Measurements from ENCODE around the gene OVOL3.
"Not testable (repeated sequence)": the region's sequence is repeated elsewhere in the genome, so short reads cannot be mapped to it uniquely, and the experiment has no call there.

The OVOL3 gene

DNA sequence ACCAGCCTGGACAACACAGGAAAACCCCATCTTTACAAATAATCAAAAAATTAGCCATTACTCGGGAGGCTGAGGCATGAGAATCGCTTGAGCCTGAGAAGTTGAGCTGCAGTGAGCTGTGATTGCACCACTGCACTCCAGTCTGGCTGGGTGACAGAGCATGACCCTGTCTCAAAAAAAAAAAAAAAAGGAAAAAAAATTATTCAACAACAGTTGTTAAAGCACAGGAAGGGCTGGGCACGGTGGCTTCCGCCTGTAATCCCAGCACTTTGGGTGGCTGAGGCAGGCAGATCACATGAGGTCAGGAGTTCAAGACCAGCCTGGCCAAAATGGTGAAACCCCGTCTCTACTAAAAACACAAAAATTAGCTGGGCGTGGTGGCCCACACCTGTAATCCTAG, 20.3 kb downstream of the OVOL3 start:
- FAIRE-seq; DNase-seq (ENCODE audit: low spot score): not testable (repeated sequence)

- DNase-seq (ENCODE audit: low spot score); FAIRE-seq: not testable (repeated sequence)
Measured at GRCh38 chr19:36134867-36135266, 23.9 kb downstream of the OVOL3 start.

DNA sequence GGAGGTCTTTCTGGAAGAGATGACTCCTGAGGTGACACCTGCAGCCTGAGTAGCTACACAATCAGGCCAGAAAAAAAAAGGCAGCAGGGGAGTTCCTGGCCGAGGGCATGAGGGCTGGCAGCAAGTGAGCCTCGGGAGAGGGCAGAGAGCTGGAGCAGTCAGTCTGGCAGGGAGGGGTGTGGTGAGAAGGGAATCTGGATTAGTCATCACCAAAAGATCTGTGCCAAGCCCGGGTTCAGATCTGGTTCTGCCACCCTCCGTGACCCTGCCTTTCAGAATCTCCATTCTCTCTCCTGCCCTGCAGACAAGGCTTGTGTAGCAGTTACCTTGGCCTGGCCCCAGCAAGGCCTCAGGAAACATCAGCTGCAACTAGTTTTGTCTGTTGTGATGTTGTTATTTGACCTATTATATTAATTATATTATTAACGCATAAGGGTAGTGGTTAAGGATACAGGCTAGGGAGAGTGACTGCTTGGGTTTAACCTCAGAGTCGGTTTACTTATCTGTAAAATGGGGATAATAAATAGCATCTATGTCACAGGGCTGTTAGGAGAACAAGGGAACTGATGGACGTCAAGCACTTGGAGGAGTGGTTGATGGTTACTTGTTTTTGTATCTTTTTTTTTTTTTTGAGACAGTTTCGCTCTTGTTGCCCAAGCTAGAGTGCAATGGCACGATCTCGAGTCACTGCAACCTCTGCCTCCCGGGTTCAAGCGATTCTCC, 26.2 kb downstream of the OVOL3 start:
- FAIRE-seq (no peak), DNase-seq (ENCODE audit: low spot score) (peak; percentile 85)

DNA sequence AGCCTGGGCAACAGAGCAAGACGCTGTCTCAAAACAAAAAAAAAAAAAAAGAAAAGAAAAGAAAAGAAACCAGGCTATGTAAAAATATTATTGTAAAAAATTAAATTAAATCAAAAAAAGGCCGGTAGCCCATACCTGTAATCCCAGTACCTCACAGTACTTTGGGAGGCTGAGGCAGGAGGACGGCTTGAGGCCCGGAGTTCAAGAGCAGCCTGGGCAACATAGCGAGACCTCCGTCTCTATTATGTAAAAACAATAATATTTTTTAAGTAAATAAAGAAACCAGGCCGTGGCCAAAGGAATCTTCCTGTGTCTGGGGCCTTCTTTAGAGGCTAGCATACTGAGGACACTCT, 28.2 kb downstream of the OVOL3 start:
- no peak for FAIRE-seq
- DNase-seq (ENCODE audit: low spot score): no peak

GRCh38 chr19:36139473-36140303, 28.7 kb downstream of the OVOL3 start, which contains the start of gene CAPNS1:
Gene CAPNS1 (plus strand): TSS chr19:36140066. CDS start chr19:36141012, 946 bp downstream.
- FAIRE-seq (peak; percentile 73), DNase-seq (ENCODE audit: low spot score) (peak; percentile 97)

GRCh38 chr19:36140304-36141038, 29.5 kb downstream of the OVOL3 start:
- DNase-seq (ENCODE audit: low spot score): peak; percentile 70
- FAIRE-seq: no peak

- DNase-seq (ENCODE audit: low spot score) (peak; percentile 88), FAIRE-seq (no peak)
Measured at GRCh38 chr19:36141039-36141927, 30.3 kb downstream of the OVOL3 start.

DNA sequence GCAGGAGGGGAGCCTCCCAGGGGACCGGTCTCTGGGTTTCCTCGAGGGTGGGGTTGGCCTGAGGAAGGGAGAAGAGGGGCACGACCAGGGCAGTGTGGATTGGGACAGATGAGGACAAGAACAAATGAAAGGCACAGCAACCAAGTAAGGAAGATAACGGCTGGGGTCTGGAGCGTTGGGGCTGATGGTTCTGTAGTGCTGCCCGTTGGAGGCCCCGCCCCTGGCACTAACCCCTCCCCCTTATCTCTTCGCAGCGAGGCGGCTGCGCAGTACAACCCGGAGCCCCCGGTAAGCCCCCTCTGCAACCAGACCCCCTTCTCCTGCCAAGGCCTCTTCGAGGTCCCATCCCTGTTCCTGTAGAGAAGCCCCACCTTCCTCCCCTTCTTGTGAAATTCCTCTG, 31.1 kb downstream of the OVOL3 start:
- FAIRE-seq: no peak

DNA sequence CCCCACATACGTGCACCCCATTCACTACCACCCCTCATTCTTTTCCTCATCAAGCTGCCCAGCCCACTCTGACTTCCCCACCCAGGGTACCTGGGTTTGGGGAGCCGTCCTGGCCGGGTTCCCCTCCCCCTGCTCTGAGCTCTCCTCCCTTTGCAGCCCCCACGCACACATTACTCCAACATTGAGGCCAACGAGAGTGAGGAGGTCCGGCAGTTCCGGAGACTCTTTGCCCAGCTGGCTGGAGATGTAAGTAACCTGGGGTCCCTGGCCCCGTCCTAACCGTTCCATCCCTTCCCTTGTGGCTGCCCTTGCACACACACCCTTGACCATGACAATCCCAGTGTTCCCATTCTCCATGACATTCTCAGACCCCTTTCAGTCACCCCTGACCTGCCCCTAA, 31.6 kb downstream of the OVOL3 start:
- no peak for FAIRE-seq
- no peak for DNase-seq (ENCODE audit: low spot score)

More for the DNA sequence above, 31.1 kb downstream of the OVOL3 start:
- DNase-seq (ENCODE audit: low spot score): no peak

GRCh38 chr19:36144624-36145023, 33.7 kb downstream of the OVOL3 start:
- FAIRE-seq (no peak), DNase-seq (ENCODE audit: low spot score) (no peak)

- DNase-seq (ENCODE audit: low spot score) (no peak), FAIRE-seq (no peak)
Measured at GRCh38 chr19:36149673-36150406, 38.9 kb downstream of the OVOL3 start.

GRCh38 chr19:36150586-36150985, 39.6 kb downstream of the OVOL3 start:
- FAIRE-seq (no peak), DNase-seq (ENCODE audit: low spot score) (no peak)

DNA sequence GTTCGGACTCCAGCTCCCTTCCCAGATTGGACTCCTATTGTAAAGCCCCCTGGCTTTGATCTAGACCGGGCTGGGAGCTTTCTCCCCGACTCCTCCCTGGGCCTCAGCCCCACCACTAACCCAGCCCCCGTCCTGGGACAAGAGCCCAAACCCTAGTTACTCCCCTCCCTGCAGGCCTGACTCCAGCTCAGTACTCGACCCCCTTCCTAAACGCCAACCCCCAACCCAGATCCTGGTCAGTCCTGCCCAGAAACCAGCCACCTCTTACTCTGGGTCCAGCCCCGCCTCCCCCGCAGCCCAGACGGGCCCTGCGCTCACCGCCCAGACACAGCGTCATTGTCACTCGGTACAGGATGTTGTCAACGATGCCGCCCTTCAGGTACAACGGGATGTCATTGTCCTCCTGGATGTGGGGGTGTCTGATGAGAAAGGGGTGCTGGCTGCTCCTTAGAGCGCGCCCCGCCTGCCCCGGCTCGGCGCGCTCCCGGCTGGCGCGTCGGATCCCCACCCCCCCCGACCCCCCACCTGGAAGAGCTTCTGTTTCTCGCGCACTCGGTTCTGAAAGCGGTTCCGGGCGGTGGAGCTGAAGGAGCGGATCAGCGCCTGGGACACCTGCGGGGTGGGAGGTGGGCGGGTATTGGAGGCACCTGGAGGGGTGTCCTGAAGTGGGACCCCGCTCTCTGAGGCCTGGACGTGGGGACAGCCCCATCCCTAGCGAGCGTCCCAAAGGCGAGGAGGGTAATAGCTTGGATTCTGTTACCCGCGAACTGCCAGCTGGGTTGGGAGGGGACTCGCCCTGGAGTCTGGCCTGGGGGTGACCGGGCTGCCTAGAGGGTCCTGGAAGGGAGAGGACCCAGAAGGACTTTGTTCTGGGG, 40.4 kb downstream of the OVOL3 start:
- FAIRE-seq (peak; percentile 63), DNase-seq (ENCODE audit: low spot score) (no peak)

GRCh38 chr19:36152019-36152351, 41.0 kb downstream of the OVOL3 start:
- DNase-seq (ENCODE audit: low spot score) (no peak), FAIRE-seq (no peak)

DNA sequence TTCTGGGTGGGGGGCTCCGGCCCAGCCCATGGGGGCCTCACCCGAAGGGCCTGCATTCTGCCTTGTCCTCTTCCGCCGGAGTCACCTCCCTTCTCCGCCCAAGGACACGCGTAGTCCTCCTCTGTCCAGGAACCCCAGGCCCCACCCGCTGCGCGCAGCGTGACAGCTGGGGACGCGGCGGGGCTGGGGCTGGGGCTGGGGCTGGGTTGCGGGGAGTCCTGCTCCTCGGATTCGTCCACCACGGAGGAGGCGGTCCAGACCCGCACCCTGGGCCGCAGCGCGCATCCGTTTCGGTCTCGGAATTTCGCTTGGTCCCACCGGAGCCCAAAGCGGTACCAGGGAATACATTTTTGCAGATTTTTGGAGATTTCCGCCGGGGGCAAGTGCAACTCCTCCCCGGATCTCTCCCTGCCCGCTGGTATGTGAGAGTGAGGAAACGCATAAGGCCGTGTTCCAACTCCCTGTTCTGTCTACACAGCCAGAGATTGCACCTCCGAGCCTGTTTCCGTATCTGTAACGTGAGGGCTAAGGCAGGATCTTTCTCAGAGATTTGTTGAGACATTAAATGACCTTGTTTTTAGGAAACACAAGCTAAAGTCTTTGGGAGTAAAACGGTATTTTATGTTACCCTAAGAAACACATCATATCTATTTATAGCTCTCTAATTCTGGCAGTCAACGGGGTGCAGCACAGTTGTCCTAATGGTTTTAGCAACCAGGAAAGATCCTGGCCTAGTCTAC, 41.6 kb downstream of the OVOL3 start, which contains the start of gene COX7A1:
Gene COX7A1, minus strand, starts transcription at position 96 of the 740 bp plus-strand sequence. Its CDS starts 40 bp downstream, at position 56.
- FAIRE-seq (no peak), DNase-seq (ENCODE audit: low spot score) (no peak)

GRCh38 chr19:36153126-36153525, 42.2 kb downstream of the OVOL3 start:
- DNase-seq (ENCODE audit: low spot score) (no peak), FAIRE-seq (no peak)

DNA sequence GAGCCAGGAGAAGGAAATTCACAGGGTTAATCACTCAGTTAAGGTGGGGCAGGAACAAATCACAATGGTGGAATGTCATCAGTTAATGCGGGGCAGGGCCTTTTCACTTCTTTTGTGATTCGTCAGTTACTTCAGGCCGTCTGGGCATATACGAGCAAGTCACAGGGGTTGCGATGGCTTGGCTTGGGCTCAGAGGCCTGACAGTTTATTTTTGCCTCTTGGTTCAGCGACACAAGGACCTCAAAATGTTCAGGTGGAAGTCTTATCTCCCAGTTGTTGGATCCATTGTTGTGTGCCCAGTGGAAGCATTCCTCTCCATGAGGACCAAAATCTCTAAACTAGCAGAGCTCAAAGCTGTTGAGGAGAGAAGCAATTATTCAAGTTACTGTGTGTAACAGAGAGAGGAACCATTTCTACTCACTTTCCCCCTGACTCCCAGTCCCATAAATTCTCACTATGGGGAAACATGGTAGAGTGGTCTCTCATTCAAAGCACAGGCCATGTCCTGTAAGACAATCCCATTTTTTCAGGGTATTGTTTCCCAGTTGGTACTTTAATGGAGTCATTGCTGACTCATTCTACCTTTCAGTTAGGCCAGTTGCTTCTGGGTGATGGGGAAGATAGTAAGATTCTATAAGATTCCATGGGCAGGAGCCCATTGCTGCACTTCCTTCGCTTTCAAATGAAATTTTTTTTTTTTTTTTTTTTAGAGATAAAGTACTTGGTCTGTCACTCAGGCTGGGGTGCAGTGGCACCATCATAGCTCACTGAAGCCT, 50.1 kb downstream of the OVOL3 start:
- FAIRE-seq: no peak
- no peak for DNase-seq (ENCODE audit: low spot score)
